Measurements from ENCODE around the gene TEX14. TPM values are rescaled to one million over a fixed set of nuclear protein-coding genes. Genes with fewer than 3 reads are reported as not detected.

TEX14 gene
- polyA plus RNA-seq, 1 donor = 0.33 TPM

- DNase-seq = peak; percentile 91 to 94
- H3K4me3 ChIP-seq (ENCODE audit: low read length) = peak overlapping the region; percentile 75
- peaks cover 14% of the 10 kb centered on the region for H3K36me3 ChIP-seq (ENCODE audit: control insufficient read depth, insufficient read depth, low read length)
- peak overlapping the region; percentile 99 for H3K27ac ChIP-seq (ENCODE audit: low read length)
- WGBS (ENCODE audit: insufficient coverage, low lambda C conversion rate) = no CpG with 5 or more reads among the region's 2 CpGs
- no peaks in the 10 kb centered on the region for H3K27me3 ChIP-seq (ENCODE audit: control insufficient read depth, insufficient read depth, low read length)
- no peaks in the 10 kb centered on the region for H3K9me3 ChIP-seq (ENCODE audit: control insufficient read depth, low read depth, low read length)
- H3K4me1 ChIP-seq (ENCODE audit: control insufficient read depth, insufficient read depth, low read length) = peaks cover 35% of the 10 kb centered on the region
Observed at GRCh38 chr17:58516644-58517377, 175.0 kb downstream of the TEX14 start.

DNA sequence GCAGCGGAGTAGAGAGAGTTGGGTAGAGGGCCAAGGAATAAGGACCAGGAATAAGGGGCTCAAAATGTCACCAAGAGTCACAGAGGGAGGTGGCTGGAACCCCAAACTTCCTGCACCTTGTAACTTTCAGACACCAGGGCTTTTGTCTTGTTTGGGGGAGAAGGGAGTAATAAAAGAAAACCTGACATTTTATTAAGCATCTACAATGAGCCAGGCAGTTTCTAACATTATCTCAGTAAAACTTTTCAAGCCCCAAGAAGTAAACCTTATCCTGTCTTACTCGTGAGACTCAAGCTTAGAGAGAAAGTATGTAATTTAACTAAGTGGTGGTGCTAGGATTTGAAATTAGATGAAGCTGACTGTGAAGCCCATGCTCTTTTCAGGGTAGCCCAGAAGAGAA lies 176.6 kb downstream of the TEX14 start:
- no peak for DNase-seq
- Histone ChIP-seq H3K4me3 (ENCODE audit: low read length) (peak overlapping the region; percentile 75), H3K36me3 (ENCODE audit: control insufficient read depth, insufficient read depth, low read length) (peaks cover 29% of the 10 kb centered on the region), H3K27me3 (ENCODE audit: control insufficient read depth, insufficient read depth, low read length) (no peaks in the 10 kb centered on the region), H3K27ac (ENCODE audit: low read length) (peak overlapping the region; percentile 99), H3K9me3 (ENCODE audit: control insufficient read depth, low read depth, low read length) (no peaks in the 10 kb centered on the region), H3K4me1 (ENCODE audit: control insufficient read depth, insufficient read depth, low read length) (peaks cover 35% of the 10 kb centered on the region)
- WGBS (ENCODE audit: insufficient coverage, low lambda C conversion rate) = no CpG with 5 or more reads among the region's 2 CpGs

GRCh38 chr17:58514770-58515157 lies 177.1 kb downstream of the TEX14 start:
- H3K36me3 ChIP-seq (ENCODE audit: control insufficient read depth, insufficient read depth, low read length) = peaks cover 34% of the 10 kb centered on the region
- H3K4me1 ChIP-seq (ENCODE audit: control insufficient read depth, insufficient read depth, low read length) = peaks cover 35% of the 10 kb centered on the region
- H3K27ac ChIP-seq (ENCODE audit: low read length) = peak overlapping the region; percentile 99
- 30% methylated on average over 2 of the region's 11 CpGs for WGBS (ENCODE audit: insufficient coverage, low lambda C conversion rate)
- H3K9me3 ChIP-seq (ENCODE audit: control insufficient read depth, low read depth, low read length) = no peaks in the 10 kb centered on the region
- H3K4me3 ChIP-seq (ENCODE audit: low read length) = peak overlapping the region; percentile 39
- DNase-seq = no peak
- no peaks in the 10 kb centered on the region for H3K27me3 ChIP-seq (ENCODE audit: control insufficient read depth, insufficient read depth, low read length)

GRCh38 chr17:58513965-58514769 lies 177.7 kb downstream of the TEX14 start, which contains the start of gene MTMR4:
Gene MTMR4 (minus strand): TSS chr17:58514638. CDS start chr17:58514407, 231 bp downstream.
- DNase-seq = peak; percentile 89 to 93
- no CpG with 5 or more reads among the region's 64 CpGs for WGBS (ENCODE audit: insufficient coverage, low lambda C conversion rate)
- H3K27me3 ChIP-seq (ENCODE audit: control insufficient read depth, insufficient read depth, low read length) = no peaks in the 10 kb centered on the region
- peak within 1 kb of the TSS; percentile 99 for H3K27ac ChIP-seq (ENCODE audit: low read length)
- H3K4me3 ChIP-seq (ENCODE audit: low read length) = peak within 1 kb of the TSS; percentile 75
- peaks cover 40% of the 10 kb centered on the region for H3K36me3 ChIP-seq (ENCODE audit: control insufficient read depth, insufficient read depth, low read length)
- H3K4me1 ChIP-seq (ENCODE audit: control insufficient read depth, insufficient read depth, low read length) = peaks cover 35% of the 10 kb centered on the region
- H3K9me3 ChIP-seq (ENCODE audit: control insufficient read depth, low read depth, low read length) = no peaks in the 10 kb centered on the region

DNA sequence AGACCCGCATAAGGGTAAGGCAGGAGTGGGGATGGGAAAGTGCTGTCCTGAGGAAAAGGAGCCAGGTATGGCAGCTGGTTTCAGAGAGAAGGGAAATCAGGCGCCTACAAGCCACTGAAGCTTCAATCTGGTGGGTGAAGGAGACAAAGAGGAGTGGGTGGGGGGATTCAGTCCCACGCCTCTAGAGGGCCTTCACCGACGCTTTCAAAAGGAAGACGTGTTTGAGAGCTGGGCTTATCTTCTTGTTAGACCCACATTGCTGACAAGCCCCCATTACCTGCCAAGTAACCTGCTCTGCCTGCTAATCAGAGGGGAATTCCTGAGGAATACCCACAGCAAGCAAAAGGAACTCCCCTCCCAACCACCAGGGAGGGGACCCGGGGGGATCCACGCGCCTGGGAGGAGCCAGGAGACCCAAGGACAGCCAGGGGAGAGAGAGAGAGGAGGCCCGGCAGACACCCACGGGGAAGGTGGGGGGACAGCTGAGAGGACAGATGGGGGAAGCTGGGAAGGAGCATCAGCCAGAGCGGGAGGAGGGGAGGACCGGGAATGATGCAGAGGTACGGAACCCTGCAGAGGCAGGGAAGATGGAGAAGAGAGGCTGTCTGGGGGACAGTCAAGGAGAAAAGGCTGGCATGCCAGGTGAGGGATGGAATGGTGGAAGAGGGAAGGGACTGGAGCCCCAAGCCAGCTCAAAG lies 178.4 kb downstream of the TEX14 start:
- peaks cover 35% of the 10 kb centered on the region for H3K4me1 ChIP-seq (ENCODE audit: control insufficient read depth, insufficient read depth, low read length)
- no CpG with 5 or more reads among the region's 14 CpGs for WGBS (ENCODE audit: insufficient coverage, low lambda C conversion rate)
- peak in 1 of 2 donors; percentile 40 for DNase-seq
- no peak overlapping the region for H3K27ac ChIP-seq (ENCODE audit: low read length)
- H3K36me3 ChIP-seq (ENCODE audit: control insufficient read depth, insufficient read depth, low read length) = peaks cover 48% of the 10 kb centered on the region
- H3K4me3 ChIP-seq (ENCODE audit: low read length) = peak overlapping the region; percentile 75
- H3K27me3 ChIP-seq (ENCODE audit: control insufficient read depth, insufficient read depth, low read length) = no peaks in the 10 kb centered on the region
- H3K9me3 ChIP-seq (ENCODE audit: control insufficient read depth, low read depth, low read length) = no peaks in the 10 kb centered on the region

DNA sequence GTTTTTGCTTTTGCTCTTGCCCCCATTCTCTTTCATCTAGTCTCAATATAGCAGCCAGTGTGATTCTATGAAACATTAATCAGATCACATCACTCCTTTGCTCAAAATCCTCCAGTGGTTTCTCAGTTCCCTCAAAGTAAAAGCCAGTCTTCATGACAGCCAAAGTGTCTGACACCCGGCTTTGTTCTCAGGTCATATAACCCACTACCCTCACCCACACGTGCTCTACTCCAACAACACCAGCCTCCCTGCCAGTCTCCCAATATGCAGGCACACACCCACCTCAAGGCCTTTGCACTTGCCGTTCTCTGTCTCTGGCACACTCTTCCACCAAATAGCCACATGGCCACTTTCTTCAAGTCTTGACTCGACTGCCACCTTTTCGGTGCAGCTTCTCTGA lies 181.8 kb downstream of the TEX14 start:
- DNase-seq = no peak
- H3K36me3 ChIP-seq (ENCODE audit: control insufficient read depth, insufficient read depth, low read length) = peaks cover 79% of the 10 kb centered on the region
- WGBS (ENCODE audit: insufficient coverage, low lambda C conversion rate) = no CpG with 5 or more reads among the region's 5 CpGs
- no peaks in the 10 kb centered on the region for H3K9me3 ChIP-seq (ENCODE audit: control insufficient read depth, low read depth, low read length)
- peaks cover 14% of the 10 kb centered on the region for H3K4me1 ChIP-seq (ENCODE audit: control insufficient read depth, insufficient read depth, low read length)
- no peak overlapping the region for H3K4me3 ChIP-seq (ENCODE audit: low read length)
- no peaks in the 10 kb centered on the region for H3K27me3 ChIP-seq (ENCODE audit: control insufficient read depth, insufficient read depth, low read length)
- H3K27ac ChIP-seq (ENCODE audit: low read length) = no peak overlapping the region

GRCh38 chr17:58508341-58509067 lies 183.3 kb downstream of the TEX14 start:
- Histone ChIP-seq H3K9me3 (ENCODE audit: control insufficient read depth, low read depth, low read length) (no peaks in the 10 kb centered on the region), H3K4me3 (ENCODE audit: low read length) (no peak overlapping the region), H3K27me3 (ENCODE audit: control insufficient read depth, insufficient read depth, low read length) (no peaks in the 10 kb centered on the region), H3K27ac (ENCODE audit: low read length) (no peak overlapping the region), H3K4me1 (ENCODE audit: control insufficient read depth, insufficient read depth, low read length) (peaks cover 9% of the 10 kb centered on the region), H3K36me3 (ENCODE audit: control insufficient read depth, insufficient read depth, low read length) (peaks cover 95% of the 10 kb centered on the region)
- WGBS (ENCODE audit: insufficient coverage, low lambda C conversion rate) = no CpG with 5 or more reads among the region's 10 CpGs
- DNase-seq = no peak

GRCh38 chr17:58507123-58507634 lies 184.7 kb downstream of the TEX14 start:
- DNase-seq = peak; percentile 69 to 77
- H3K27ac ChIP-seq (ENCODE audit: low read length) = peak overlapping the region; percentile 74
- no peaks in the 10 kb centered on the region for H3K4me1 ChIP-seq (ENCODE audit: control insufficient read depth, insufficient read depth, low read length)
- no peaks in the 10 kb centered on the region for H3K9me3 ChIP-seq (ENCODE audit: control insufficient read depth, low read depth, low read length)
- H3K27me3 ChIP-seq (ENCODE audit: control insufficient read depth, insufficient read depth, low read length) = no peaks in the 10 kb centered on the region
- WGBS (ENCODE audit: insufficient coverage, low lambda C conversion rate) = no CpG with 5 or more reads among the region's 13 CpGs
- peaks cover 97% of the 10 kb centered on the region for H3K36me3 ChIP-seq (ENCODE audit: control insufficient read depth, insufficient read depth, low read length)
- no peak overlapping the region for H3K4me3 ChIP-seq (ENCODE audit: low read length)

Measured in large intestine (tissue), 3 donors.